K562 (cell line): Measurements from ENCODE around the gene CDX1. TPM values are rescaled to one million over a fixed set of nuclear protein-coding genes. Genes with fewer than 3 reads are reported as not detected.

Source experiments
- CHD1 ChIP-seq: fragments of 200-600 bp; sonication (generic); IDR thresholded peaks from one replicate; pipeline ENCODE4 v1.6.1; 2012; ENCODE audit warnings: mild to moderate bottlenecking, moderate library complexity, low read length, inconsistent platforms
- CHD4 ChIP-seq: fragments of 200-600 bp; sonication (generic); IDR thresholded peaks from 3 replicates; pipeline ENCODE4 v1.6.1; 2012; ENCODE audit warnings: low read depth, mild to moderate bottlenecking, mixed read lengths, low read length, inconsistent platforms; ENCODE audit not compliant: insufficient read depth, insufficient replicate concordance, poor library complexity, severe bottlenecking
- COPS2 ChIP-seq: fragments of 450-650 bp; conservative IDR thresholded peaks from 2 replicates; pipeline ENCODE4 v1.6.1; 2016; ENCODE audit warnings: mild to moderate bottlenecking, moderate library complexity
- DDX20 ChIP-seq: fragments of 450-650 bp; IDR thresholded peaks from 2 replicates; pipeline ENCODE4 v1.6.1; 2016; ENCODE audit warnings: missing genetic modification characterization, low read depth, mild to moderate bottlenecking, missing compliant biosample characterization, moderate library complexity
- EHMT2 ChIP-seq: fragments of 450-650 bp; IDR thresholded peaks from 2 replicates; pipeline ENCODE4 v1.6.1; 2018; ENCODE audit warnings: antibody characterized with exemption
- GATAD2A ChIP-seq: fragments of 450-650 bp; IDR thresholded peaks from 2 replicates; pipeline ENCODE4 v1.6.1; 2017
- HDGF ChIP-seq: fragments of 450-650 bp; IDR thresholded peaks from 2 replicates; pipeline ENCODE4 v1.6.1; 2016
- HMG20B ChIP-seq: fragments of 250-450 bp; sonication (Bioruptor Pico); IDR thresholded peaks from 2 replicates; pipeline ENCODE4 v1.5.0; 2021; ENCODE audit warnings: mild to moderate bottlenecking
- HNRNPH1 ChIP-seq: fragments of 200-400 bp; formaldehyde crosslinking; optimal IDR thresholded peaks from 2 replicates; pipeline ENCODE3; 2017; ENCODE audit warnings: low read depth, mild to moderate bottlenecking, low read length, moderate library complexity
- MEF2D ChIP-seq: conservative IDR thresholded peaks from 2 replicates; pipeline ENCODE4 v1.6.1; 2016; ENCODE audit warnings: low read depth, missing genetic modification characterization, missing compliant biosample characterization
- NEUROD1 ChIP-seq: fragments of 150-350 bp; IDR thresholded peaks from 2 replicates; pipeline ENCODE4 v1.6.1; 2014; ENCODE audit warnings: borderline replicate concordance, low read length, low read depth; ENCODE audit not compliant: partially characterized antibody
- NFXL1 ChIP-seq: fragments of 450-650 bp; formaldehyde crosslinking; IDR thresholded peaks from 2 replicates; pipeline ENCODE4 v1.4.0; 2021; ENCODE audit warnings: mild to moderate bottlenecking
- PHB2 ChIP-seq: fragments of 450-650 bp; IDR thresholded peaks from 2 replicates; pipeline ENCODE4 v1.6.1; 2017; ENCODE audit warnings: low read depth
- POLR2H ChIP-seq: IDR thresholded peaks from 2 replicates; pipeline ENCODE4 v1.6.1; 2016; ENCODE audit warnings: missing genetic modification characterization, low read depth, mild to moderate bottlenecking, control low read depth, missing compliant biosample characterization, moderate library complexity
- RAD21 ChIP-seq, 2 experiments: fragments of 250-450 bp in 1 of 2; fragments of 450-650 bp in 1 of 2; sonication (Bioruptor Pico) in 1 of 2; formaldehyde crosslinking in 1 of 2; IDR thresholded peaks in 1 of 2; conservative IDR thresholded peaks in 1 of 2; 2 replicates each; pipeline versions ENCODE4 v1.4.0 to v1.8.0; 2020 to 2022; ENCODE audit warnings: mild to moderate bottlenecking in 2 of 2, moderate library complexity in 1 of 2
- RBM34 ChIP-seq: fragments of 200-400 bp; formaldehyde crosslinking; IDR thresholded peaks from 2 replicates; pipeline ENCODE4 v1.6.1; 2018; ENCODE audit warnings: low read length, borderline replicate concordance; ENCODE audit not compliant: insufficient read depth
- RFX5 ChIP-seq: IDR thresholded peaks from 2 replicates; pipeline ENCODE4 v1.6.1; 2011; ENCODE audit warnings: low read depth, mild to moderate bottlenecking, improper control_type of control experiment, low read length
- SAFB ChIP-seq: fragments of 200-400 bp; formaldehyde crosslinking; IDR thresholded peaks from 2 replicates; pipeline ENCODE4 v1.6.1; 2017; ENCODE audit warnings: low read depth, low read length, borderline replicate concordance
- TBL1XR1 ChIP-seq, 2 experiments: IDR thresholded peaks; 2 replicates each; pipeline ENCODE4 v1.6.1; 2012; ENCODE audit warnings: improper control_type of control experiment in 2 of 2, low read length in 2 of 2, mild to moderate bottlenecking in 1 of 2
- TCF3 ChIP-seq: sonication (generic); formaldehyde crosslinking; IDR thresholded peaks from 2 replicates; pipeline ENCODE4 v1.4.0; 2020; ENCODE audit warnings: mild to moderate bottlenecking, missing genetic modification reagents
- XRCC4 ChIP-seq: IDR thresholded peaks from one replicate; pipeline ENCODE4 v1.6.1; 2011; ENCODE audit not compliant: insufficient read depth, insufficient read length; ENCODE audit errors: extremely low read depth
- ZNF668 ChIP-seq: fragments of 250-450 bp; sonication (Bioruptor Pico); IDR thresholded peaks from 2 replicates; pipeline ENCODE4 v1.8.0; 2022; ENCODE audit warnings: mild to moderate bottlenecking, inconsistent platforms
- ZSCAN32 ChIP-seq: fragments of 450-650 bp; formaldehyde crosslinking; IDR thresholded peaks from 2 replicates; pipeline ENCODE4 v1.4.0; 2020; ENCODE audit warnings: mild to moderate bottlenecking, moderate library complexity
- polyA plus RNA-seq, 8 experiments: library from polyadenylated mRNA; depleted of rRNA in 4 of 8; stranded (reverse) in 5 of 8; unstranded in 3 of 8; fragments of >200 nt; fragmentation: Nextera tagmentation in 2 of 8; fragmentation: Illumina TruSeq in 1 of 8; extraction: Ambion mirVana in 2 of 8; extraction: Trizol in 1 of 8; gene quantifications; 2 replicates each; pipeline versions ENCODE4 v1.2.1 to v1.2.3, GENCODE V29; 2011 to 2014; ENCODE audit warnings: inconsistent platforms in 1 of 8, missing spikeins in 1 of 8
- total RNA-seq, 7 experiments: library from RNA; depleted of rRNA in 6 of 7; stranded (reverse); fragments of >200 nt in 6 of 7; fragmentation: Illumina TruSeq in 2 of 7; extraction: Trizol in 2 of 7; gene quantifications; 2 replicates each; pipeline versions ENCODE4 v1.2.1 to v1.2.3, GENCODE V29; 2011 to 2021; ENCODE audit warnings: low replicate concordance in 1 of 7
- TF ChIP-seq, protein P1 (sequence below): sonication (generic); formaldehyde crosslinking; IDR thresholded peaks from 2 replicates; pipeline ENCODE4 v1.8.0; 2023; ENCODE audit warnings: mild to moderate bottlenecking, missing genetic modification reagents
- TF ChIP-seq, protein P2 (sequence below): IDR thresholded peaks from 2 replicates; pipeline ENCODE4 v1.6.1; 2011; ENCODE audit warnings: borderline replicate concordance, low read depth, mild to moderate bottlenecking, moderate library complexity, low read length; ENCODE audit not compliant: insufficient read depth, poor library complexity, severe bottlenecking
- TF ChIP-seq, protein P3 (sequence below): sonication (generic); formaldehyde crosslinking; IDR thresholded peaks from 2 replicates; pipeline ENCODE4 v1.9.0; 2022; ENCODE audit warnings: mild to moderate bottlenecking, missing genetic modification reagents

The CDX1 gene
- total and polyA plus RNA-seq, 9 of the 15 experiments (the other 6 are each of a cell fraction or from before 2014, with no cell fraction given): 0.06 to 0.16 TPM; not detected in 7

DNA sequence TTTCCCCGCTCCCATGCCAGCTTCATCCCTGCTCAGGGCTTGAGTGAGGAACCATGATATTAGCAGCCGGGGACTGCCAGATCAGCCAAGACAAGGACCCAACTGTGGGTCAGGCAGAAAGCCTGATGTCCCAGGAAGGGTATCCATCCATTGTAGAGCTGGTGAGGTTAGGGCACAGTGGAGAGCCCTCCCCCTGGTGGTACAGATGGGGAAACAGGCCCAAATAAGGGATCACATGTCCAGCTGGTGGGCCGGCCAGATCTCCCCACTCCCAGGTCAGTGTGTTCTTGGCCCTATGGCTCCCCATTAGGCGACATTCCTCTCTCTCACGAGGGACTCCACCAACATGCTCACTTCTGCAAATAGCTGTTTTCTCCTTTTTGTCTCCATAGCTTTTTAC lies 9.0 kb downstream of the CDX1 start (continued):
- no peak for TF ChIP-seq ZNF668 (CRISPR knock-in tag)
- no peak for TF ChIP-seq HNRNPH1
- no peak for TF ChIP-seq TBL1XR1 (IDR thresholded peaks at IDR 0.05; ENCODE audit: low read length in 2 of 2)
- TF ChIP-seq, protein P1, sequence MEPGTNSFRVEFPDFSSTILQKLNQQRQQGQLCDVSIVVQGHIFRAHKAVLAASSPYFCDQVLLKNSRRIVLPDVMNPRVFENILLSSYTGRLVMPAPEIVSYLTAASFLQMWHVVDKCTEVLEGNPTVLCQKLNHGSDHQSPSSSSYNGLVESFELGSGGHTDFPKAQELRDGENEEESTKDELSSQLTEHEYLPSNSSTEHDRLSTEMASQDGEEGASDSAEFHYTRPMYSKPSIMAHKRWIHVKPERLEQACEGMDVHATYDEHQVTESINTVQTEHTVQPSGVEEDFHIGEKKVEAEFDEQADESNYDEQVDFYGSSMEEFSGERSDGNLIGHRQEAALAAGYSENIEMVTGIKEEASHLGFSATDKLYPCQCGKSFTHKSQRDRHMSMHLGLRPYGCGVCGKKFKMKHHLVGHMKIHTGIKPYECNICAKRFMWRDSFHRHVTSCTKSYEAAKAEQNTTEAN: no peak
- TF ChIP-seq NEUROD1: no peak
- TF ChIP-seq RFX5: no peak
- no peak for TF ChIP-seq RBM34
- TF ChIP-seq RAD21 (CRISPR knock-in tag; conservative IDR thresholded peaks at IDR 0.05 in 1 of 2, IDR thresholded peaks at IDR 0.05 in 1 of 2): peak; percentile 47 to 57; a peak in 3 of 4 replicates
- no peak for TF ChIP-seq SAFB
- TF ChIP-seq, protein P2, sequence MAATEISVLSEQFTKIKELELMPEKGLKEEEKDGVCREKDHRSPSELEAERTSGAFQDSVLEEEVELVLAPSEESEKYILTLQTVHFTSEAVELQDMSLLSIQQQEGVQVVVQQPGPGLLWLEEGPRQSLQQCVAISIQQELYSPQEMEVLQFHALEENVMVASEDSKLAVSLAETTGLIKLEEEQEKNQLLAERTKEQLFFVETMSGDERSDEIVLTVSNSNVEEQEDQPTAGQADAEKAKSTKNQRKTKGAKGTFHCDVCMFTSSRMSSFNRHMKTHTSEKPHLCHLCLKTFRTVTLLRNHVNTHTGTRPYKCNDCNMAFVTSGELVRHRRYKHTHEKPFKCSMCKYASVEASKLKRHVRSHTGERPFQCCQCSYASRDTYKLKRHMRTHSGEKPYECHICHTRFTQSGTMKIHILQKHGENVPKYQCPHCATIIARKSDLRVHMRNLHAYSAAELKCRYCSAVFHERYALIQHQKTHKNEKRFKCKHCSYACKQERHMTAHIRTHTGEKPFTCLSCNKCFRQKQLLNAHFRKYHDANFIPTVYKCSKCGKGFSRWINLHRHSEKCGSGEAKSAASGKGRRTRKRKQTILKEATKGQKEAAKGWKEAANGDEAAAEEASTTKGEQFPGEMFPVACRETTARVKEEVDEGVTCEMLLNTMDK: peak; percentile 92
- no peak for TF ChIP-seq CHD4
- TF ChIP-seq XRCC4: no peak
- TF ChIP-seq PHB2: no peak
- TF ChIP-seq COPS2: no peak
- TF ChIP-seq ZSCAN32 (CRISPR knock-in tag): no peak
- TF ChIP-seq MEF2D: no peak
- TF ChIP-seq DDX20: no peak
- TF ChIP-seq EHMT2: no peak
- TF ChIP-seq HMG20B (CRISPR knock-in tag): no peak
- TF ChIP-seq HDGF: no peak
- TF ChIP-seq CHD1: no peak
- no peak for TF ChIP-seq POLR2H
- TF ChIP-seq NFXL1 (CRISPR knock-in tag): no peak
- TF ChIP-seq TCF3 (CRISPR knock-in tag): no peak
- no peak for TF ChIP-seq GATAD2A
- TF ChIP-seq, protein P3, sequence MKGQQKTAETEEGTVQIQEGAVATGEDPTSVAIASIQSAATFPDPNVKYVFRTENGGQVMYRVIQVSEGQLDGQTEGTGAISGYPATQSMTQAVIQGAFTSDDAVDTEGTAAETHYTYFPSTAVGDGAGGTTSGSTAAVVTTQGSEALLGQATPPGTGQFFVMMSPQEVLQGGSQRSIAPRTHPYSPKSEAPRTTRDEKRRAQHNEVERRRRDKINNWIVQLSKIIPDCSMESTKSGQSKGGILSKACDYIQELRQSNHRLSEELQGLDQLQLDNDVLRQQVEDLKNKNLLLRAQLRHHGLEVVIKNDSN (CRISPR knock-in tag): peak; percentile 85
